GM06990 (cell line): ENCODE results near the gene TMEM125.

Experiments
- DNase-seq: peaks from one replicate; pipeline ENCODE4 v3.0.0-alpha.2; 2011; ENCODE audit not compliant: insufficient read length; ENCODE audit errors: extremely low read depth
- H3K27me3 ChIP-seq: replicated peaks from 2 replicates; pipeline ENCODE4 v1.6.0; 2011; ENCODE audit warnings: low read length; ENCODE audit not compliant: control insufficient read depth, insufficient read depth
- H3K36me3 ChIP-seq: 2 replicates; pipeline ENCODE4 v1.5.1; 2011; ENCODE audit warnings: low read length; ENCODE audit not compliant: control insufficient read depth, insufficient read depth
- H3K4me3 ChIP-seq: replicated peaks from 2 replicates; pipeline ENCODE4 v1.5.1; 2011; ENCODE audit warnings: low read depth, mild to moderate bottlenecking, control low read depth, low read length
- CTCF ChIP-seq: IDR thresholded peaks from 2 replicates; pipeline ENCODE4 v1.5.1; 2011; ENCODE audit warnings: low read length, control low read depth, mild to moderate bottlenecking, inconsistent platforms; ENCODE audit not compliant: insufficient read depth, poor library complexity, severe bottlenecking

The TMEM125 gene

GRCh38 chr1:43227143-43227764 lies 42.5 kb upstream of the TMEM125 start:
- Histone ChIP-seq H3K4me3 (no peak overlapping the region), H3K36me3 (peaks cover 23% of the 10 kb centered on the region), H3K27me3 (no peaks in the 10 kb centered on the region)
- peak; percentile 88 for TF ChIP-seq CTCF
- peak; percentile 33 for DNase-seq

DNA sequence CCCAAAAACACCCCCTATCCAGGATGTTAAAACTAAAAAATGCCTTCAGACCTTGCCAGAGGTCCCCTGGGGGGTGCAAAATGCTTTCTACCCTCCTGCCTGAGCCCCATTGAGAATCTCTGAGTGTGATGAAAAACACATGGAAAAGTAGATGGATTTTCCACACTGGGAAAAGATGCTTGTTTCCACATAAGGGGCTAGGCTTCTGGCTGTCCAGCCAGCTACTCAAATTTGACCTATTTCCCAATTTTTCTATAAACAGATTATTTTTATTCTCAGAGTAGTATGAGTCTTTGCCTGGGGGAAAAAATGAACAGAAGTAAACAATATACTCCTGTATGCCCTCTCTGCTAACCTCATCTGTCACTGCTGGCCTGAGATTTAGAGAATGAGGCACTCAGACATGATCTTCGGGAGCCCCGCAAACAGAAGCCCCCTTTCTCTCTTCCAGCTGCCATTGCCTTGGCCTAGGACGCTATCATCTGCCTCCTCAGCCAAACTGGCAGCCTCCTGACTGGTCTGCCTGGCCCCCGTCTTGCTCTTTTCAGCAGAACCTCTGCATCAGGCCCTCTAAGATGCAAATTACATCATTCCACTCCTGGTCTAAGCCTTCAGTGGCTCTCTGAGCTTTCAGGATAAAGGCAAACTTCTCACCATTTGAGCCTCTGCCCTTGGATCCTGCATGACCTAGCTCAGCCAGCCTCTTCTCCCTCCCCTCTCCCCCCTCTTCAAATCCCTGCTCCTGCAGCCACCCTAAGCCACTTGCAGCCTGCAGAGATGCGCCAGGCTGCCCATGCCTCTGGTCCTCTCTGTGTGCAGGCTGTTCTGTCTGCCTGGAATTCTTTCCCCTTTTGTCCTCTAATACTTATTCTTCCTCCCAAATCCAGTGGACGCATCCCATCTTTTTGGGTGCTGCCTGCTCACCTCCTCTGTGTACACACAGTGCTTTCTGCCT lies 39.7 kb upstream of the TMEM125 start:
- no peak overlapping the region for H3K4me3 ChIP-seq
- no peak for TF ChIP-seq CTCF
- no peaks in the 10 kb centered on the region for H3K27me3 ChIP-seq
- no peak for DNase-seq
- peaks cover 29% of the 10 kb centered on the region for H3K36me3 ChIP-seq

DNA sequence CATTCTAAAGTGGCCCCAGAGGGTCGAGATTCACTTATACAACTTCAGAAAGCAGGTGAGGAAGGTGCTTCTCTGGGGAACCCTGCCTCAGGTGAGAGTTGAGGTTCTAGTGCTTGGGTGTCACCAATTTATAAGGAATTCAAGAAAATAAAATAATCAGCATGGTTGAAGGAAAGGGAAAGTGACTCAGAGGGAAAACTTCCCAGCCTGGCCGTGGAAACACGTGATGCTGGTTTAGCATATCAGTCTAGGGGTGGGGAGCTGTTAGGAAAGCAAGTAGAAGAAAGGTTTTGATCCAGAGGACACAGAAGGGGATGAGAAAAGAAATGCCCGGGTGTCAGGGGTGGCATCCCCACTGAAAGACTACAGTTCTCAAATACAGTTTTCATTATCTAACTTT lies 37.7 kb upstream of the TMEM125 start:
- DNase-seq, result no peak
- TF ChIP-seq CTCF, result no peak
- H3K27me3 ChIP-seq, result no peaks in the 10 kb centered on the region

GRCh38 chr1:43232482-43232881 lies 37.3 kb upstream of the TMEM125 start:
- no peak for DNase-seq
- H3K4me3 ChIP-seq, result no peak overlapping the region
- H3K36me3 ChIP-seq, result peaks cover 29% of the 10 kb centered on the region
- no peak for TF ChIP-seq CTCF
- H3K27me3 ChIP-seq, result no peaks in the 10 kb centered on the region

More for the DNA sequence above, 37.7 kb upstream of the TMEM125 start:
- no peak overlapping the region for H3K4me3 ChIP-seq
- peaks cover 30% of the 10 kb centered on the region for H3K36me3 ChIP-seq

DNA sequence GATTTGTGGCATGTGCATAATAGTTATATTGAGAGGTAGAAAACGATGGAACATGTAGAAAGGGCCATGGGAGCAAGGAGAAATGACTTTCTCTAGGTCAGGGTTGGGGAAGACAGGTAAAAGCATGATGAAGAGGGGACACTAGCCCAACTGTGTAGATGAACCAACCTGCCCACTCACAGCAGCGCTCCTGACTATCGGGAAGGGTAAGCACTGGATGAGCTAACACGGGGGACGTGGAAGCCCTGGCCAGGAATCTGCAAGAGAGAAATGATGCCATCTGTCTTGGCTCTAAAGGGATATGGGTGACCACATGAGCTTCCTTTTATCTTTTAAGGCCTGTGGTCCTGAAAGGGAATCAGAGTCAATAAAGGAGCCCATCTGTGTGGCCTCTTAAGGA lies 36.2 kb upstream of the TMEM125 start:
- H3K36me3 ChIP-seq, result peaks cover 23% of the 10 kb centered on the region
- no peak for DNase-seq
- no peak for TF ChIP-seq CTCF
- no peak overlapping the region for H3K4me3 ChIP-seq
- H3K27me3 ChIP-seq, result no peaks in the 10 kb centered on the region
